ENCODE results near the gene ZNF710. TPM values are rescaled to one million over a fixed set of nuclear protein-coding genes. Genes with fewer than 3 reads are reported as not detected.

Gene ZNF710
- total and polyA plus RNA-seq, 9 of the 15 experiments (the other 6 are each of a cell fraction or from before 2014, with no cell fraction given): 0.56 to 14.2 (median 5.2) TPM

- TF ChIP-seq ATF1 (CRISPR knock-in tag; IDR thresholded peaks at IDR 0.05) (no peak), ATF1 (tag; IDR thresholded peaks at IDR 0.05) (peak; percentile 11; the same call in 1 of the 2 replicates), ZNF232 (CRISPR knock-in tag; IDR thresholded peaks at IDR 0.05) (no peak), CC2D1A (IDR thresholded peaks at IDR 0.05) (peak; percentile 56; the same call in 1 of the 2 replicates), CTCF (IDR thresholded peaks at IDR 0.05 in 2 of 3, conservative IDR thresholded peaks at IDR 0.05 in 1 of 3; ENCODE audit: insufficient read depth in 2 of 3, low read depth in 1 of 3, low read length in 3 of 3) (peak; percentile 86 to 89 (median 87)), TFAP4 (CRISPR knock-in tag; IDR thresholded peaks at IDR 0.05; ENCODE audit: borderline replicate concordance) (no peak), MYC (IDR thresholded peaks at IDR 0.05; ENCODE audit: low read depth, low read length) (peak; percentile 50; the same call in 1 of the 2 replicates), MYC (CRISPR knock-in tag; IDR thresholded peaks at IDR 0.05; ENCODE audit: borderline replicate concordance, low read depth) (no peak), POLR2A (conservative IDR thresholded peaks at IDR 0.05) (no peak), MAFF (IDR thresholded peaks at IDR 0.05; ENCODE audit: low read length) (no peak), CXXC5 (CRISPR knock-in tag; IDR thresholded peaks at IDR 0.05) (0 out of 2 replicates have a peak, but pooled peaks have one; percentile 33), ZBTB11 (CRISPR knock-in tag; IDR thresholded peaks at IDR 0.05) (0 out of 6 replicates have a peak, but pooled peaks of 1 of the 3 experiments have one; percentile 28), REST (IDR thresholded peaks at IDR 0.05; ENCODE audit: borderline replicate concordance) (peak; percentile 91), REST (CRISPR knock-in tag; IDR thresholded peaks at IDR 0.05; ENCODE audit: low read depth) (no peak)
Measured at GRCh38 chr15:90071220-90071807, 70.2 kb downstream of the ZNF710 start (continued).

Measured in K562 (cell line).